Measurements from ENCODE around the gene EPHB6.

DNA sequence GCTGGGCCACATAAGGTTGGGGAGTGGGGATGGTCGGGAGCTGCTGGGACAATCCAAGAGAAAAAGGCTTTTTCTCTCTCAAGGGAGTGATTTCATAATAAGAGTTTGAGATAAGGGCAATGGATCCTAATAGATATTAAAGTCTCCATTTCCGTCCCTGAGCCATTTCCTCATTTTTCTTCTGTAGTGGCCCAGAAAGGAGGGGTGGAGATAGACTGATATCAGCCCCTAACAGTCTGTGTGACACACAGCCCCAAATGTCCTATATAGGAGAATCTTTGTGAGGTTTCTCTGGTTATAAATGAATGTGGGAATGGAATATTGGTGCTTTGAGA, 48.9 kb upstream of the EPHB6 start:
- TF ChIP-seq POLR2A (IDR thresholded peaks at IDR 0.05; ENCODE audit: extremely low read depth, insufficient read length) (no peak), CTCF (IDR thresholded peaks at IDR 0.05; ENCODE audit: low read depth, low read length) (no peak), MYC (IDR thresholded peaks at IDR 0.05; ENCODE audit: low read depth, low read length) (no peak)

Data from NB4 (cell line).